ENCODE data around the gene SERPINB2. TPM values are rescaled to one million over a fixed set of nuclear protein-coding genes. Genes with fewer than 3 reads are reported as not detected.

Gene SERPINB2
- total RNA-seq, 1 experiment from 2014 or later: 2.5 TPM

GRCh38 chr18:63888470-63889190 lies 1.1 kb downstream of the SERPINB2 start:
- no peak overlapping the region for H3K4me3 ChIP-seq (ENCODE audit: low read depth, low read length, poor library complexity, severe bottlenecking)
- no peaks in the 10 kb centered on the region for H3K36me3 ChIP-seq (ENCODE audit: insufficient read depth, low read length, poor library complexity, severe bottlenecking)
- TF ChIP-seq CTCF (conservative IDR thresholded peaks at IDR 0.05; ENCODE audit: low read depth, low read length) (no peak), EZH2 (IDR thresholded peaks at IDR 0.05; ENCODE audit: borderline replicate concordance, low read depth, low read length, poor library complexity, severe bottlenecking) (no peak)
- no peaks in the 10 kb centered on the region for H3K27me3 ChIP-seq (replicated peaks; ENCODE audit: insufficient read depth, low read depth, low read length, poor library complexity)
- H3K4me1 ChIP-seq (ENCODE audit: insufficient read depth, low read length, poor library complexity, severe bottlenecking): no peaks in the 10 kb centered on the region
- CTCF ChIA-PET: no interaction called here
- no TSS peak for BruUV-seq (replicated peaks)
- no peaks in the 10 kb centered on the region for H3K9me3 ChIP-seq (ENCODE audit: low read depth, low read length, poor library complexity, severe bottlenecking)
- POLR2A ChIA-PET (ENCODE audit: low non-redundant PET): no interaction called here
- intact Hi-C loops (cut with micrococcal nuclease; ENCODE audit: unreplicated experiment): no loop called here
- H3K27ac ChIP-seq (ENCODE audit: low read depth, low read length, poor library complexity, severe bottlenecking): no peak overlapping the region
- DNase-seq (ENCODE audit: low spot score): no peak

- CTCF ChIA-PET: no interaction called here
These were observed 2.1 kb downstream of the SERPINB2 start for GRCh38 chr18:63889626-63890025.

GRCh38 chr18:63890237-63890949 lies 2.9 kb downstream of the SERPINB2 start:
- Histone ChIP-seq H3K27me3 (replicated peaks; ENCODE audit: insufficient read depth, low read depth, low read length, poor library complexity) (no peaks in the 10 kb centered on the region), H3K4me3 (ENCODE audit: low read depth, low read length, poor library complexity, severe bottlenecking) (no peak overlapping the region), H3K4me1 (ENCODE audit: insufficient read depth, low read length, poor library complexity, severe bottlenecking) (no peaks in the 10 kb centered on the region), H3K36me3 (ENCODE audit: insufficient read depth, low read length, poor library complexity, severe bottlenecking) (no peaks in the 10 kb centered on the region), H3K27ac (ENCODE audit: low read depth, low read length, poor library complexity, severe bottlenecking) (no peak overlapping the region), H3K9me3 (ENCODE audit: low read depth, low read length, poor library complexity, severe bottlenecking) (no peaks in the 10 kb centered on the region)
- BruUV-seq (replicated peaks): no TSS peak
- intact Hi-C loops (cut with micrococcal nuclease; ENCODE audit: unreplicated experiment): loop anchor here (2.0 kb wide), 1 partner anchor 46 kb away; no protein-coding TSS in a partner anchor
- ChIA-PET POLR2A (ENCODE audit: low non-redundant PET) (no interaction called here), CTCF (no interaction called here)
- TF ChIP-seq EZH2 (IDR thresholded peaks at IDR 0.05; ENCODE audit: borderline replicate concordance, low read depth, low read length, poor library complexity, severe bottlenecking) (no peak), CTCF (conservative IDR thresholded peaks at IDR 0.05; ENCODE audit: low read depth, low read length) (no peak)
- no peak for DNase-seq (ENCODE audit: low spot score)

More at GRCh38 chr18:63889626-63890025, 2.1 kb downstream of the SERPINB2 start:
- H3K4me1 ChIP-seq (ENCODE audit: insufficient read depth, low read length, poor library complexity, severe bottlenecking): no peaks in the 10 kb centered on the region
- POLR2A ChIA-PET (ENCODE audit: low non-redundant PET): no interaction called here
- H3K27me3 ChIP-seq (replicated peaks; ENCODE audit: insufficient read depth, low read depth, low read length, poor library complexity): no peaks in the 10 kb centered on the region
- no peaks in the 10 kb centered on the region for H3K9me3 ChIP-seq (ENCODE audit: low read depth, low read length, poor library complexity, severe bottlenecking)
- intact Hi-C loops (cut with micrococcal nuclease; ENCODE audit: unreplicated experiment): loop anchor here (2.0 kb wide), 1 partner anchor 47 kb away; no protein-coding TSS in a partner anchor
- H3K4me3 ChIP-seq (ENCODE audit: low read depth, low read length, poor library complexity, severe bottlenecking): no peak overlapping the region
- no TSS peak for BruUV-seq (replicated peaks)
- H3K36me3 ChIP-seq (ENCODE audit: insufficient read depth, low read length, poor library complexity, severe bottlenecking): no peaks in the 10 kb centered on the region
- DNase-seq (ENCODE audit: low spot score): no peak
- TF ChIP-seq CTCF (conservative IDR thresholded peaks at IDR 0.05; ENCODE audit: low read depth, low read length) (no peak), EZH2 (IDR thresholded peaks at IDR 0.05; ENCODE audit: borderline replicate concordance, low read depth, low read length, poor library complexity, severe bottlenecking) (no peak)
- H3K27ac ChIP-seq (ENCODE audit: low read depth, low read length, poor library complexity, severe bottlenecking): no peak overlapping the region
